Body of pancreas (tissue), 4 donors: Measurements from ENCODE around the gene PIK3AP1.

Source experiments
- POLR2A ChIP-seq, 3 donors: fragments of 450-650 bp; IDR thresholded peaks; one replicate each; pipeline ENCODE4 v1.6.1; 2016; ENCODE audit warnings: antibody characterized with exemption in 3 of 3, mild to moderate bottlenecking in 2 of 3
- TF ChIP-seq, protein P1 (sequence below), 7 experiments: fragments of 450-650 bp in 4 of 7; fragments of 200-600 bp in 3 of 7; sonication (generic) in 3 of 7; IDR thresholded peaks; one replicate each; pipeline ENCODE4 v1.5.1; 2016 to 2019; ENCODE audit warnings: antibody characterized with exemption in 7 of 7

DNA sequence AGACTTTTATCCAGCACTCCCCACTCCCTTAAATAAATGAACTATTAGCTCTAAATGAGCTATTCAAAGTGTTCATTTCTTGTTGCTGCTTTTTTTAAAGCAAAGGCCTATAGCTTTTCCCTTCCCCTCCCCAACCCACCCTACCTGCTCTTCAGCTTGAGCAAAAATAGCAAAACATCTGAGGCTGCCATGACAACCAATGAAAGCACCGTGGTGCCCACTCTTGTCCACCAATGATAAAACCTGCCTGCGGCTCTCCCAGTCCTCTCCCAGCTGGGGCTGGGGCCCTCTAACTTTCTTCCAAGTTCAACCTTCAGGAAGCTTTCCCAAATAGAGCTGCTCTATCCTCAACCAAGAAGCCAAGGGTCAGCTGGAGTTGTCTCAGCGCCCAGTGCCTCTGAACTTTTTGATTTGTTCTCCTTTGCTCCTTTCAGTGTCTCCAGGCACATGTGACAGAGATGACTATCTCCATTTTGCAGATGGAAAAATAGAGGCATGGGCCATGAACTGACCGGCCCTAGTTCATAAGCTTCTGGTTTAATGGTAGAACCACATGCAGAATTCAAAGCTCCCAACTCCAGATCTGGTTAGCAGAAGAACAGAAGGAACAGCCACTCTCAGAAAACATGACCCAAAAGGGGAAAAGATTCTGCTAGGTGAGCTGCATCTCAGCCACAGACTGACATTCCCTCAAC lies 47.7 kb downstream of the PIK3AP1 start:
- TF ChIP-seq, protein P1, sequence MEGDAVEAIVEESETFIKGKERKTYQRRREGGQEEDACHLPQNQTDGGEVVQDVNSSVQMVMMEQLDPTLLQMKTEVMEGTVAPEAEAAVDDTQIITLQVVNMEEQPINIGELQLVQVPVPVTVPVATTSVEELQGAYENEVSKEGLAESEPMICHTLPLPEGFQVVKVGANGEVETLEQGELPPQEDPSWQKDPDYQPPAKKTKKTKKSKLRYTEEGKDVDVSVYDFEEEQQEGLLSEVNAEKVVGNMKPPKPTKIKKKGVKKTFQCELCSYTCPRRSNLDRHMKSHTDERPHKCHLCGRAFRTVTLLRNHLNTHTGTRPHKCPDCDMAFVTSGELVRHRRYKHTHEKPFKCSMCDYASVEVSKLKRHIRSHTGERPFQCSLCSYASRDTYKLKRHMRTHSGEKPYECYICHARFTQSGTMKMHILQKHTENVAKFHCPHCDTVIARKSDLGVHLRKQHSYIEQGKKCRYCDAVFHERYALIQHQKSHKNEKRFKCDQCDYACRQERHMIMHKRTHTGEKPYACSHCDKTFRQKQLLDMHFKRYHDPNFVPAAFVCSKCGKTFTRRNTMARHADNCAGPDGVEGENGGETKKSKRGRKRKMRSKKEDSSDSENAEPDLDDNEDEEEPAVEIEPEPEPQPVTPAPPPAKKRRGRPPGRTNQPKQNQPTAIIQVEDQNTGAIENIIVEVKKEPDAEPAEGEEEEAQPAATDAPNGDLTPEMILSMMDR (IDR thresholded peaks at IDR 0.05) = no peak
- TF ChIP-seq POLR2A (IDR thresholded peaks at IDR 0.05) = no peak
